Peyer's patch (tissue), 4 donors: ENCODE data around the gene ACACA. TPM values are rescaled to one million over a fixed set of nuclear protein-coding genes. Genes with fewer than 3 reads are reported as not detected.
A peak's percentile ranks its signal among the peaks of the same experiment; 100 is the strongest.

Experiments used
- DNase-seq, 3 donors: peaks; one replicate each; pipeline ENCODE4 v3.0.0-alpha.2; 2017 to 2019
- H3K27ac ChIP-seq, 4 donors: fragments of 200-600 bp; sonication (generic); one replicate each; pipeline ENCODE4 v1.5.1; 2016 to 2019
- H3K27me3 ChIP-seq, 2 donors: fragments of 200-600 bp; sonication (generic); one replicate each; pipeline ENCODE4 v1.5.1; 2019
- H3K36me3 ChIP-seq, 3 donors: fragments of 200-600 bp; sonication (generic); one replicate each; pipeline ENCODE4 v1.5.1; 2016 to 2019
- H3K4me1 ChIP-seq, 4 donors: fragments of 200-600 bp; sonication (generic); one replicate each; pipeline ENCODE4 v1.5.1; 2016 to 2019
- H3K4me3 ChIP-seq, 4 donors: fragments of 200-600 bp; sonication (generic); 1 replicate in 3 of 4; 2 replicates in 1 of 4; pipeline ENCODE4 v1.5.1; 2016 to 2019; ENCODE audit warnings: mild to moderate bottlenecking in 1 of 4
- H3K9me3 ChIP-seq, 4 donors: fragments of 200-600 bp; sonication (generic); one replicate each; pipeline ENCODE4 v1.5.1; 2016 to 2019; ENCODE audit warnings: mild to moderate bottlenecking in 1 of 4
- POLR2A ChIP-seq, 2 donors: fragments of 450-650 bp; IDR thresholded peaks; one replicate each; pipeline ENCODE4 v1.5.1; 2017; ENCODE audit warnings: antibody characterized with exemption in 2 of 2, mild to moderate bottlenecking in 2 of 2, moderate library complexity in 2 of 2
- total RNA-seq, 4 donors: library from RNA; depleted of rRNA; stranded (reverse); fragments of >200 nt; gene quantifications; one replicate each; pipeline ENCODE4 v1.1.0, GENCODE V29; 2016
- TF ChIP-seq, protein P1 (sequence below), 6 experiments: fragments of 450-650 bp in 4 of 6; fragments of 200-600 bp in 2 of 6; sonication (generic) in 1 of 6; IDR thresholded peaks; one replicate each; pipeline ENCODE4 v1.5.1; 2017 to 2019; ENCODE audit warnings: antibody characterized with exemption in 6 of 6, mild to moderate bottlenecking in 3 of 6, moderate library complexity in 1 of 6

Gene ACACA
- total RNA-seq, 4 donors from 2014 or later = 31.7 to 71.7 (median 43.0) TPM

DNA sequence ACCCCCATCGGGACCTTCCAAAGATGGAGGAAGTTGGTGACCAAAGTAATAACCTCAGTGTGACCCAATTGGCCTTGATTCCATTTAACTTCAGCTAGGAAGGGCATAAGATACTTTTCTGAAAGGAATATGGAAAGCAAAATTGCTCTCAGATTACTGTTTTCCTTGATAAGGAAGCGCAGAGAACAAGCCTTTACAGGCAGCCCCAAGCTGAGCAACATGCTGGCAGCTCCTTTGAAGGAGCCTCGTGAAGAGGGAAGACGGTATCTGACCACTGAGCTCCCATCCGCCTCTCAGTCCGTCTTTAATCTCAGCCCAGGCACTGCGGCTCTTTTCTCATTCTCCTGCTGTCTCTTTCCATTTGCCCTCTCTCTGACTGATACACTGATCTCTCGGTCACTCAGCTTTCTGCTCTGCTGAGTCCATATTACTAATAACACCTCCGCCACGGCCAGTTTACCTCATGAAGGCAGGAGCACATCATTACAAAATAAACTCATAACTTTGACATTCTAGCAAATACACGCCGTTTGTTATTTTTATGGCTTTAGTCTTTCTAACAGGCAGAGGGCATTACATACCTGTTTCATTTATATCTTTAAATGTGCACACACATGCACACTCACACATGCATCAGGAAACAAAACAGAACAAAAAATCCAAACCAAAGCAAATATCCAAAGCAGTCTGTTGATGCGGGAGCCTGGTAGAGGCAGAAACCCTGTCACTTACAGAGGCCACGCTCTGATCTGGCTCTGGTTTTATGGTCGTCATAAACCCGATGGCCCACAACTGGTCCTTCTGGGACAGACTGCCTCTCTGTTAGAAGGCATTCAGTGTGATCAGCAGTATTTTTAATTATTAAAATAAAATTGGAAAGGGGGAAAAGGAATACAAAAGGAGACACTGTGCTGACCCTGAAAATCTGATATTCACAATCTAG, 274.7 kb downstream of the ACACA start:
- no peak overlapping the region for H3K4me3 ChIP-seq
- peaks cover 0 to 19% (median 0%) of the 10 kb centered on the region in 3 donors for H3K36me3 ChIP-seq
- no peak overlapping the region for H3K27ac ChIP-seq
- H3K4me1 ChIP-seq = no peaks in the 10 kb centered on the region
- no peak for TF ChIP-seq POLR2A (IDR thresholded peaks at IDR 0.05)
- TF ChIP-seq, protein P1, sequence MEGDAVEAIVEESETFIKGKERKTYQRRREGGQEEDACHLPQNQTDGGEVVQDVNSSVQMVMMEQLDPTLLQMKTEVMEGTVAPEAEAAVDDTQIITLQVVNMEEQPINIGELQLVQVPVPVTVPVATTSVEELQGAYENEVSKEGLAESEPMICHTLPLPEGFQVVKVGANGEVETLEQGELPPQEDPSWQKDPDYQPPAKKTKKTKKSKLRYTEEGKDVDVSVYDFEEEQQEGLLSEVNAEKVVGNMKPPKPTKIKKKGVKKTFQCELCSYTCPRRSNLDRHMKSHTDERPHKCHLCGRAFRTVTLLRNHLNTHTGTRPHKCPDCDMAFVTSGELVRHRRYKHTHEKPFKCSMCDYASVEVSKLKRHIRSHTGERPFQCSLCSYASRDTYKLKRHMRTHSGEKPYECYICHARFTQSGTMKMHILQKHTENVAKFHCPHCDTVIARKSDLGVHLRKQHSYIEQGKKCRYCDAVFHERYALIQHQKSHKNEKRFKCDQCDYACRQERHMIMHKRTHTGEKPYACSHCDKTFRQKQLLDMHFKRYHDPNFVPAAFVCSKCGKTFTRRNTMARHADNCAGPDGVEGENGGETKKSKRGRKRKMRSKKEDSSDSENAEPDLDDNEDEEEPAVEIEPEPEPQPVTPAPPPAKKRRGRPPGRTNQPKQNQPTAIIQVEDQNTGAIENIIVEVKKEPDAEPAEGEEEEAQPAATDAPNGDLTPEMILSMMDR (IDR thresholded peaks at IDR 0.05) = no peak
- H3K27me3 ChIP-seq = no peaks in the 10 kb centered on the region
- DNase-seq = peak in 1 of 3 donors; percentile 49
- H3K9me3 ChIP-seq = no peaks in the 10 kb centered on the region

DNA sequence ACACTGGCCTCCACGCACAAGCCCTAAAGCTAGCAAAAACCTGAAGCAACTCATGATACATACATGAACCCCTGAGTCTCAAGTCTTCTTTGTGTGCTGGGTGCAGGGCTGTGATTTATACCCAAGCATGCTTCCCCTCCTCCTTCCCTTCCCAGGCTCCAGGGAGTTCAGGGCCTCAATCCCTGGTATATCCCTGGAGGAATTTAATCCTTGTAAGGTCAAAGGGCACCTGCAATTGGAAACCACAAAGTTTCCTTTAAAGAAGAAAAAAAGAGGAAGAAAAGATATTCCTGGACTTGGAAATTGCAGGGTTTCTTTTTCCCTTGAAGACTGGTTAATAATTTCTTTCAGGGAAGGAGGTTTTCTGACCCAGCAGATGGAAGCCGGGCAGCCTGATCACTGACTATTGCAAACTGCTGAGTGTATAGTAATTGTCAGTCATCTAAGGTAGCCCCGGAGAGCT, 275.6 kb downstream of the ACACA start:
- Histone ChIP-seq H3K9me3 (no peaks in the 10 kb centered on the region), H3K4me1 (no peaks in the 10 kb centered on the region), H3K36me3 (peaks cover 0 to 19% (median 0%) of the 10 kb centered on the region in 3 donors), H3K4me3 (no peak overlapping the region), H3K27me3 (no peaks in the 10 kb centered on the region), H3K27ac (no peak overlapping the region)
- no peak for DNase-seq
- TF ChIP-seq POLR2A (IDR thresholded peaks at IDR 0.05) = no peak
- TF ChIP-seq, protein P1 (IDR thresholded peaks at IDR 0.05) = no peak

DNA sequence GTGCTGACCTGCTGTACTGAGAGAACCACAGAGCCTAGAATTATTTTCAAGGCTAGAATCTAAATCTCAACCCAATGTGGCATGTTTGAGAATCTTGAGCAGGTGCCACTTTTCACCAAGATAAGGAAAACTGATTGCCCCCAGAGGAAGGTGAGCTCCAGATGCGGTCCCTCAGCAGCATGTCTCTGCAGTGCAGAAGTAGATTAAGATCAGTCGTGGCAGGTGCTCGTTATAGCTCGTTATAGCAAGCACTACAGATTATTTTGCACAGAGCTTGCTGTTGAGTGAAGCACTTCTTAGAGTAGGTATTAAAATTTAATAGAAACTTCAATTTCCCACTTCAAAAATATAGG, 281.8 kb downstream of the ACACA start:
- DNase-seq = no peak
- H3K9me3 ChIP-seq = no peaks in the 10 kb centered on the region
- no peak overlapping the region for H3K4me3 ChIP-seq
- H3K36me3 ChIP-seq = peaks cover 0 to 46% (median 0%) of the 10 kb centered on the region in 3 donors
- no peaks in the 10 kb centered on the region for H3K4me1 ChIP-seq
- no peak overlapping the region for H3K27ac ChIP-seq
- no peaks in the 10 kb centered on the region for H3K27me3 ChIP-seq
- no peak for TF ChIP-seq POLR2A (IDR thresholded peaks at IDR 0.05)
- TF ChIP-seq, protein P1 (IDR thresholded peaks at IDR 0.05) = no peak

DNA sequence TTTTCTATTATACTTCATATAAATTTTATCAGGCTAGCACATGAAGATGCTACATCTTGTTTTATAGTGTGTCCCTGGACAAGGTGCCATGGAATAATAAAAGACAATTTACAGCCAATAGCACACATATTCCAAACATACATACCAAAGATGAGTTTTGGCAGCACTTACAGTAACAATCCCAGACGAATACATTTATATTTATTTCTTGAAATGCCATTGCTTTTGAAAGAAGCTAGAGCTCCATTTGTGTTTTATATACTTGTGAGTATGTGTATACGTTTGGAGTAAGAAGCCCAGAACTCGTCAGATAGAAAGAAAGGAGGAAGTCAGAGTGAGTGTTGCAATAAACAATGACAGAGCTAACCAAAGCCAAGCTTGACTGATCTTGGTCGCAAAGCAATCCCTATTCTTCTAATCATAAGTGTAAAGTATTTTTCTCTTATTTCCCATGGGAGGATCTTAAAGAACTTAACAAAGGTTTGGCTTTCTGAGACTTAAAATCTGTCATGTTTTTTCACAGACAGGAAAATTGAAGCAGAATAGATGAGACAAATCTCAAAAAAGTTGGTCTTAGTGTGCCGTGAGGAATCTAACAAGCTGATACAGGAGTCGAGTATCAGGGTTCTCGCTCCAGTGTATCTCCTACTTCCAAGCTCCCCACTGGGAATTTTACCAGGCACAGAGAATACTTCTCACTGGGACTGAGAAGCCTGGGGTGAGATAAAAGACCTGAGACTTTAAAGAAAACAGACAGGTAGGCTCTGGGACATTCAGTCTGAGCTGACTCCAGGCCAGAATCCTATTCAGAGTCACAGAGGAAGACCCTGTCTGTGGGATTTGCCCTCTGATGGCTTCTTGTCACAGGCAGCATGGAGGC, 282.5 kb downstream of the ACACA start:
- H3K27me3 ChIP-seq = no peaks in the 10 kb centered on the region
- no peak overlapping the region for H3K27ac ChIP-seq
- no peaks in the 10 kb centered on the region for H3K4me1 ChIP-seq
- no peaks in the 10 kb centered on the region for H3K9me3 ChIP-seq
- TF ChIP-seq, protein P1 (IDR thresholded peaks at IDR 0.05) = no peak
- TF ChIP-seq POLR2A (IDR thresholded peaks at IDR 0.05) = no peak
- H3K36me3 ChIP-seq = peaks cover 0 to 40% (median 0%) of the 10 kb centered on the region in 3 donors
- H3K4me3 ChIP-seq = no peak overlapping the region
- DNase-seq = no peak

DNA sequence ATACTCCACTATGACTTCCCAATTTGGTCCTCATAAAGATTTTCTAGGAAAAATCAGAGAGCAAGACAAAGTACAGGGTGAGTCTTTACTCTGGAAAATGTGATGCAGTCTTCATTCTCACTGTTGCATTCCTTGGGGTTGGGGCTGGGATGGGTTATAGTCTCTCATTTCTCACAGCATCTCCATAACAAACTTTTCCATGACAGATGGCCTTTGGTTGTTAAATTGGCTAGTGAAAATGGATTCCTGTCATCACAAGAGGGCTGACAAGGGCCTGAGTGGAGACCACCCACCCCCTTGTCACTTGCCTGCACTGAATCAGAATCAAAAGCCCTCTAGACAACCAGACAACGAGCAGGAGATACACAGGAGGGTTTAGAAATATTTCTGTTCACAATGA, 283.2 kb downstream of the ACACA start:
- no peak for DNase-seq
- Histone ChIP-seq H3K4me3 (no peak overlapping the region), H3K27ac (no peak overlapping the region), H3K36me3 (peaks cover 0 to 33% (median 0%) of the 10 kb centered on the region in 3 donors), H3K4me1 (no peaks in the 10 kb centered on the region), H3K9me3 (no peaks in the 10 kb centered on the region), H3K27me3 (no peaks in the 10 kb centered on the region)
- no peak for TF ChIP-seq POLR2A (IDR thresholded peaks at IDR 0.05)
- TF ChIP-seq, protein P1 (IDR thresholded peaks at IDR 0.05) = no peak
